ENCODE data around the gene IMPG2.

IMPG2 gene

GRCh38 chr3:101230618-101231017, 89.8 kb downstream of the IMPG2 start:
- no peak for DNase-seq

- DNase-seq = no peak
Observed at GRCh38 chr3:101229681-101230080, 90.7 kb downstream of the IMPG2 start.

GRCh38 chr3:101228441-101228840, 91.9 kb downstream of the IMPG2 start:
- no peak for DNase-seq

GRCh38 chr3:101224739-101225138, 95.6 kb downstream of the IMPG2 start:
- DNase-seq = no peak

- no peak for DNase-seq
Observed at GRCh38 chr3:101223016-101223415, 97.4 kb downstream of the IMPG2 start.

- no peak for DNase-seq
Observed at GRCh38 chr3:101219842-101220560, 100.4 kb downstream of the IMPG2 start.

- DNase-seq = no peak
Observed at GRCh38 chr3:101217472-101218245, 102.7 kb downstream of the IMPG2 start.

- no peak for DNase-seq
Observed at GRCh38 chr3:101216710-101217465, 103.5 kb downstream of the IMPG2 start.

GRCh38 chr3:101212730-101213129, 107.6 kb downstream of the IMPG2 start:
- DNase-seq = no peak

GRCh38 chr3:101204246-101204645, 116.1 kb downstream of the IMPG2 start:
- no peak for DNase-seq

- no peak for DNase-seq
Observed at GRCh38 chr3:101203411-101203810, 117.0 kb downstream of the IMPG2 start.

GRCh38 chr3:101202640-101203039, 117.7 kb downstream of the IMPG2 start:
- no peak for DNase-seq

GRCh38 chr3:101200461-101200860, 119.9 kb downstream of the IMPG2 start:
- DNase-seq = no peak

GRCh38 chr3:101195951-101196713, 124.2 kb downstream of the IMPG2 start:
- DNase-seq = no peak

- no peak for DNase-seq
Observed at GRCh38 chr3:101194392-101194791, 126.0 kb downstream of the IMPG2 start.

GRCh38 chr3:101193957-101194356, 126.4 kb downstream of the IMPG2 start:
- DNase-seq = no peak

GRCh38 chr3:101189796-101190195, 130.6 kb downstream of the IMPG2 start:
- DNase-seq = no peak

- DNase-seq = no peak
Observed at GRCh38 chr3:101189176-101189575, 131.2 kb downstream of the IMPG2 start.

GRCh38 chr3:101185341-101185740, 135.0 kb downstream of the IMPG2 start:
- DNase-seq = no peak

- no peak for DNase-seq
Observed at GRCh38 chr3:101184111-101184510, 136.3 kb downstream of the IMPG2 start.

GRCh38 chr3:101183151-101183550, 137.2 kb downstream of the IMPG2 start:
- DNase-seq = no peak

- DNase-seq = no peak
Observed at GRCh38 chr3:101182734-101183133, 137.6 kb downstream of the IMPG2 start.

GRCh38 chr3:101181801-101182200, 138.6 kb downstream of the IMPG2 start:
- no peak for DNase-seq

Measured in activated CD8-positive, alpha-beta memory T cell treated with anti-CD3 and anti-CD28 coated beads, Interleukin-2, amount 50 U/mL, for 4 hours (primary cell).